ENCODE measurements around the gene CD79A. TPM values are rescaled to one million over a fixed set of nuclear protein-coding genes. Genes with fewer than 3 reads are reported as not detected.
"Not testable (repeated sequence)": the region's sequence is repeated elsewhere in the genome, so short reads cannot be mapped to it uniquely, and the experiment has no call there.

CD79A gene
- total RNA-seq, 1 donor, result 0.09 TPM

DNA sequence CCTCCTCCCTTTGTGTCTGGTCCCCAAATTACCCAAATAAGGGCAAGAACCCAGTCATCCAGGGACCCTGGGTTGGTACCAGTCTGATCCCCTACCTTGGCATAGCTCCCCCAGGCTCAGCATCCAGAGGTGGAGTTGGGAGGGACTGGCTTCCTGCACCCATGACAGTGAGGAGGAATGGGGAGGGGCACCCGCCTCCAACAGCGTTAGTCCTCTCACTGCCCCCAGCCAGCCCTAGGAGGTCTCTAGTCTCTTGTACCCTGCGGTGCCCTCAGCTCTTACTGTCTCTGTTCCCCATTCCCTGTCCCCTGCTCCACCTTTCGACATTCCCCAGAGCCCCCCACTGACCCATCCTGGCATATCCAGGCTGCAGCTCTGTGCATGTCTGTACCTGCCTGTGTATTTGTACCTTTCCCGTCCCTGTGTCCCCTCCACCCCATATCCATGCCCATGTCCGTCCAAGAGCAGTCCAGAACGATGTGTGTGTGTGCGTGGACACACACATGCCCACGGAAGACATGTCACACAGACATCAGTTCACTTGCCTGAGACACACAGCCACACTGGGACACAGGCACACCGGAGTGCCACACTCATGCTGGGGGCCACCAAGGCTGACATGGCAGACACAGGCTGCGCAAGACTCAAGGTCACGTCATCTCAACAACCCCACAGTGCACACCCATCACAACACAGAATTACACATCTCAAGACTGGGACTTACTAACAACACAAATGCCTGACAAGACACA lies 33.3 kb downstream of the CD79A start:
- no peak for DNase-seq (ENCODE audit: low read depth)
- TF ChIP-seq, protein P1, sequence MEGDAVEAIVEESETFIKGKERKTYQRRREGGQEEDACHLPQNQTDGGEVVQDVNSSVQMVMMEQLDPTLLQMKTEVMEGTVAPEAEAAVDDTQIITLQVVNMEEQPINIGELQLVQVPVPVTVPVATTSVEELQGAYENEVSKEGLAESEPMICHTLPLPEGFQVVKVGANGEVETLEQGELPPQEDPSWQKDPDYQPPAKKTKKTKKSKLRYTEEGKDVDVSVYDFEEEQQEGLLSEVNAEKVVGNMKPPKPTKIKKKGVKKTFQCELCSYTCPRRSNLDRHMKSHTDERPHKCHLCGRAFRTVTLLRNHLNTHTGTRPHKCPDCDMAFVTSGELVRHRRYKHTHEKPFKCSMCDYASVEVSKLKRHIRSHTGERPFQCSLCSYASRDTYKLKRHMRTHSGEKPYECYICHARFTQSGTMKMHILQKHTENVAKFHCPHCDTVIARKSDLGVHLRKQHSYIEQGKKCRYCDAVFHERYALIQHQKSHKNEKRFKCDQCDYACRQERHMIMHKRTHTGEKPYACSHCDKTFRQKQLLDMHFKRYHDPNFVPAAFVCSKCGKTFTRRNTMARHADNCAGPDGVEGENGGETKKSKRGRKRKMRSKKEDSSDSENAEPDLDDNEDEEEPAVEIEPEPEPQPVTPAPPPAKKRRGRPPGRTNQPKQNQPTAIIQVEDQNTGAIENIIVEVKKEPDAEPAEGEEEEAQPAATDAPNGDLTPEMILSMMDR (IDR thresholded peaks at IDR 0.05; ENCODE audit: insufficient read depth, low read length), result no peak
- H3K4me3 ChIP-seq (ENCODE audit: low read depth, low read length), result no peak overlapping the region

DNA sequence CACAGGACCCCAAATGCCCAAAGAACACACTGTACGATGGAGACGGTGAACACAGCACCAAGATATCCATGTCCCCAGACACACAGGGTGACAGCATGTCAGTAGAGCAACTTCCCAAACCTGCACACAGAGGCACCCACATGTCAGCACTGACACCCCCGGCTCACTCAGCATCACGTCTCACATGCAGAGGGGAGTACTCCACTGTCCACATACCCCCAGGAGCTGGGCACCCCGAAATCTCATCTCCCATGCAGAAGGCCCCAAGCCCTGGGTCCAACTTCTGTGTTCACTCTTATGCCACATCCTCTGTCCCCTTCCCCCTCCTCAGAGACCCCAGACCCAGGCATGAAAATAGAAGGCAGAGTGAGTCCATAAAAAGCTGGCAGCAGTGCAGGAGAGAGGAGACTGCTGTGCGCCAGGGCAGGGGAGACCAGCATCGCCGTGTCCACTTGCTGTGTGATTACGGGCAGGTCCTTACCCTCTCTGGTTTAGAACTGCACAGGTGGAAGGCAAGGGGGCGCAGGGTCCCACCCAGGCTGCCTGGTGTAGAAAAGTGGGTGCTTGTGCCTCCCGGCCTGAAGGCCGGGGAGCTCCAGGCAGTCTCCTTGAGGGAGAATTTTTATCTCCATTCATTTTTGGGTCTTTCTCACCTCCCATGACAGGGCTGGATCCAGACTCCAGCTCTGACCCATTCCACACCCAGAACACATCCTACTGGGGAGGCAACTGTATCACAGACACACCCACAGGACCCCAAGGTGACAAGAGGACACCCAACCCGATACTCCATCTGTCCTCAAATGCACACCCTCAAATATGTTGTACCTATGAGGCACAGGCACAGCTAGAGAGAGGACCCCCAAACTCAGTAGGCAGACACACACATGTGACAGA lies 34.2 kb downstream of the CD79A start:
- no peak for DNase-seq (ENCODE audit: low read depth)
- H3K4me3 ChIP-seq (ENCODE audit: low read depth, low read length), result no peak overlapping the region
- TF ChIP-seq, protein P1 (IDR thresholded peaks at IDR 0.05; ENCODE audit: insufficient read depth, low read length), result no peak

DNA sequence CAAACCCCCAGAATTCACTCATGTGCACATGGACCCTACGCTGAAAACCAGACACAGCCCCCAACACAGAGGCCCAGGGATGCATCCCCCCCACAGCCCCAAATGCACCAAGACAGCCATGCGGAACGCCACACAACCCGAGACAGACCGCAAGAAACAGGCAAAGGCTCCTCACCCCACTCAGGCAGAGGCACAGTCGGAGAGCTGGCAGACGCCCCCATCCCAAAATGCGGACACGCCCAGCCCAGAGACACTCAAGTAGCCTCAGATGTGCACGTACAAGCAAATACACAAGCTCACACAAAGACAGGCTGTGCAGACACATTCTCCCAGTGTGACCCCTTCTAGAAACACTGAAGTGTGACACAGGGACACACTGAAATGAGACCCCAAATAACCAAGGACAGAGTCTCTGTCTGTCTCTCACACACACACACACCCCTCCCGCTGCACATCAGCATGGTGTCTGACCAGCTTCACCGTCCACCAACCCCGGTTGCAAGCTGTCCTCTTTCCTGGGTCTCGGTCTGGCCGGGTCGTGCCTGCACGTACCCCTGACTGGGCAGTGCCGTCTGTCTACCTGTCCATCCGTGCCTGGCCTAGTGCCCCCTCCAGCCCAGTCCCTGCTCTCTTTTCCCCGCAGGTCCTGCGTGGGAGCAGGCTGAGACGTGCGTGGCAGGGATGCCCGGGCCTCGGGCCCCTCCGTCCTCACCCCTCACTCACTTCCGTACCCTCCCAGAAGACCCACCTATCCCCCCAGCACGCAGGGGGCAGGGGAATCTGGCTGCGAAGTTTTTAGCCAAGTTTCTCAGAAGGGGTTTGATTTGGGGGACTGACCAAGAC lies 35.0 kb downstream of the CD79A start:
- no peak overlapping the region for H3K4me3 ChIP-seq (ENCODE audit: low read depth, low read length)
- TF ChIP-seq, protein P1 (IDR thresholded peaks at IDR 0.05; ENCODE audit: insufficient read depth, low read length), result no peak
- DNase-seq (ENCODE audit: low read depth), result no peak

DNA sequence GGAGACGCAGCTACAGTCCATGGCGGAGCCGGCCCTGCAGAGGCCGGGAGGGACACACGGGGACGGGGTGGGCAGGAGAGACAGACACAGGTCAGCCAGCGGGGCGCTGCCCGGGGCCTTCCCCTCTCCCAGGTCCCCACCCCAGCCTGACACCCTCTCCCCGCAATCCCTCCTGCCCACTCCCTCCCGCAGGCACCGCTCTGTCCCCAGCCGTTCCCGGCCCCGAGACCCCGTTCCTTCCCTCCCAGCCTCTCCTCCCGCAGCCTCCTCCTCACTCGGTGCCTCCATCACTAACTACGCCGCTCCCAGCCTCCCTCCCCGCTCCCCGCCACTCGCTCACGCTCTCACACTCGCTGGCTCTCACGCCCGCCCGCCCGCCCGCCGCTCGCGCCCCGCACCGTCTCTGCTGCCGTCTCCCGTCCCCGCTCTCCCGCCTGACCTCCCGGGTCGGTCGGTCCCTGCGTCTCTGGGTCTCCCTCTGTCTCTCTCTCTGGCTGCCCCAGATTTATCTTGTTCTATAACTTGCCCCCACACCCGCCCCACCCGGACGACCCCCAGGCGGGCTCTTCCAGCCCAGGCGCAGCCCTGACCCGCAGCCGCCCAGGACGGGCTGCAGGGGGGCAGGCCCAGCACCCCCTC lies 35.9 kb downstream of the CD79A start:
- TF ChIP-seq, protein P1 (IDR thresholded peaks at IDR 0.05; ENCODE audit: insufficient read depth, low read length), result no peak
- no peak for DNase-seq (ENCODE audit: low read depth)
- no peak overlapping the region for H3K4me3 ChIP-seq (ENCODE audit: low read depth, low read length)

DNA sequence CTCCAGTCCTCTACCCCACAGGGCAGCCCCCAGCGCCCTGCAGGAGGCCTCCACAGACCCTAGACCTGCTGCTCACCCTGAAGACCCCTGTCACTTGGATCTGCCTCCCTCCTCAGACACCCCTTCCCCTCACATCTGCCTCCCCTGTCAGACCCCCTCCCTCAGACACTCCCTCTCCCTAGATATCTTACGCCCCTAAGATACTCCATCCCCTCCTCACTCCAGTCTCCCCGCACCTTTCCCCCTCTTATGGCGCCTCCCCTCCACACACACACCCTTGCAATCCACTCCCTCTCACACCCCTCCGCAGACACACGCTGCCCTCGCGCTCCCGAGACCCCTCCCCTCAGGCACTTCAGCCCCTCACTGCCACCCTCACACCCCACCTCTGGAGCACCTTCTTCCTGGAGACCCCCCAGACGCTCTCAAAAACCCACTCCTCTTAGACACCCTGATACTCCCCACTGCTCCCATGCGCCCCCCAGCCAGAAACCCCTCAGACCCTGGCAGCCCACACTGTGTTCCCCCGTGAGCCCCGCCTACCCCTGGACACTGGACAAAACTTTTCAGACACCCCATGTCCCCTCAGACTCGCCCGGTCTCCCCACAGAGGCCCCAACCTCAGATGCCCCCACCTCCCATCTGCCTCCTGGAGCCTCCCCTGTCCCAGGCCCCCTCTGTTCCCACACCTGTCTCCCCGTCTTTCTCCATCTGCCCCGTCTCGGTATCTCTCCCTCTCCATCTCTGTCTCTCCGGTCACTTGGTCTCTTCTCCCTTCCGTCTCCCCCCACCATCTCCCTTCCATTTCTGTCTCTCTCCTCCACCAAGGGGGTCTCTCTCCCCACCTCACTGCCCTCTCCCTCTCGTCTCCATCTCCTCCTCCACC lies 36.7 kb downstream of the CD79A start:
- no peak overlapping the region for H3K4me3 ChIP-seq (ENCODE audit: low read depth, low read length)
- DNase-seq (ENCODE audit: low read depth), result no peak
- TF ChIP-seq, protein P1 (IDR thresholded peaks at IDR 0.05; ENCODE audit: insufficient read depth, low read length), result no peak

DNA sequence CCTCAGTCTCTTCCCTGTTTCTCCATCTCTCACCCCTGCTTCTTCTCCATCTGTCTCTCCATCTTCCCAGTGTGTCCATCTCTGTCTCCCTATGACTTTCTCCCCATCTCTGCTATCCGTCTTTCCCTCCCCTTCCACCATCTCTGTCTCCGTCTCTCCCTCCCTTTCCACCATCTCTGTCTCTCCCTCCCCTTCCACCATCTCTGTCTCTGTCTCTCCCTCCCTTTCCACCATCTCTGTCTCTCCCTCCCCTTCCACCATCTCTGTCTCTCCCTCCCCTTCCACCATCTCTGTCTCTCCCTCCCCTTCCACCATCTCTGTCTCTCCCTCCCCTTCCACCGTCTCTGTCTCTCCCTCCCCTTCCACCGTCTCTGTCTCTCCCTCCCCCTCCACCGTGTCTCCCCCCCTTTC lies 37.4 kb downstream of the CD79A start:
- H3K4me3 ChIP-seq (ENCODE audit: low read depth, low read length); DNase-seq (ENCODE audit: low read depth): not testable (repeated sequence)

Data from fibroblast of the aortic adventitia (primary cell).